Activated CD4-positive, alpha-beta T cell treated with anti-CD3 and anti-CD28 coated beads, Interleukin-2, amount 50 U/mL, for 16 hours (primary cell): ENCODE measurements around the gene EYA3.
A peak's percentile ranks its signal among the peaks of the same experiment; 100 is the strongest.

Source experiments
- DNase-seq: peaks from one replicate; pipeline ENCODE4 v3.0.0-alpha.2; 2020

The EYA3 gene, protein sequence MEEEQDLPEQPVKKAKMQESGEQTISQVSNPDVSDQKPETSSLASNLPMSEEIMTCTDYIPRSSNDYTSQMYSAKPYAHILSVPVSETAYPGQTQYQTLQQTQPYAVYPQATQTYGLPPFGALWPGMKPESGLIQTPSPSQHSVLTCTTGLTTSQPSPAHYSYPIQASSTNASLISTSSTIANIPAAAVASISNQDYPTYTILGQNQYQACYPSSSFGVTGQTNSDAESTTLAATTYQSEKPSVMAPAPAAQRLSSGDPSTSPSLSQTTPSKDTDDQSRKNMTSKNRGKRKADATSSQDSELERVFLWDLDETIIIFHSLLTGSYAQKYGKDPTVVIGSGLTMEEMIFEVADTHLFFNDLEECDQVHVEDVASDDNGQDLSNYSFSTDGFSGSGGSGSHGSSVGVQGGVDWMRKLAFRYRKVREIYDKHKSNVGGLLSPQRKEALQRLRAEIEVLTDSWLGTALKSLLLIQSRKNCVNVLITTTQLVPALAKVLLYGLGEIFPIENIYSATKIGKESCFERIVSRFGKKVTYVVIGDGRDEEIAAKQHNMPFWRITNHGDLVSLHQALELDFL

DNA sequence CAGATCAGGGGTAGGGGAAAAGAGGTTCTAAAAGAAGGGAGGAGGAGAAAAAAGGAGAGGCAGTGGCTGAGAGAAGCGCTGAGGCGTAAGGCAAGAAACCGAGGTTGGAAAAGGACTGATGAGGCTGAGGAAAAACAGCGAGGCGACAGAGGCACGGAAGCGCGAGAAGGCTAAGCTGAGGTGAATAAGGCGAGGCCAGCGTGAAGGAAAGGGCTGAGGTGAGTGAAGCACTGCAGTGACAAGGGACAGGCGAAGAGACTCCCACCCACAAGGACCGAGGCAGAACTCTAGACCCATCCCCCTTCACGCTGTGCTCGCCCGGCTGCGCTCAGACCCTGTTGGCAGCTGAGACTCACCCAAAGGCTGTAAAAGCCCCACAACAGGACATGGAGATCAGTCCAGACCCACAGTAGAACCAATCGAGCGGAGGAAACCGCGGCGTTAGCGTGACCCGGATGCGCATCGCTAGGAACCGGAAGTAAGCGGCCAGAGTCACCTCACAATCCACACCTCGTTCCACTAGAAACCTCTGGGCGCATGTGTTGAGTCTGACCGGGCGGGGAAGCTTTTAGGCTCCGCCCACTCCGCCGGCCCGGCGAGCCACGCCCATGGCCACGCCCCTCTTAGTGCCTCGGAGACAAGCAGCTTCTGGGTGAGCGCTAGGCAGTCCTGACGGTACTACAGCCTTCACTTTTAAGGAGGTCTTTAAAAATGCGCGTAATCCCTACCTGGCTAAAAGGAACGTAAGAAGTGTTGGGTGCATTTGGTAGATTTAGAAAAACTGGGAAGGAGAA lies at the start of gene EYA3:
Gene EYA3, minus strand, starts transcription at position 443 of the 794 bp plus-strand sequence. CDS start 30,584 bp downstream, outside the sequence.
- DNase-seq = peak; percentile 100

DNA sequence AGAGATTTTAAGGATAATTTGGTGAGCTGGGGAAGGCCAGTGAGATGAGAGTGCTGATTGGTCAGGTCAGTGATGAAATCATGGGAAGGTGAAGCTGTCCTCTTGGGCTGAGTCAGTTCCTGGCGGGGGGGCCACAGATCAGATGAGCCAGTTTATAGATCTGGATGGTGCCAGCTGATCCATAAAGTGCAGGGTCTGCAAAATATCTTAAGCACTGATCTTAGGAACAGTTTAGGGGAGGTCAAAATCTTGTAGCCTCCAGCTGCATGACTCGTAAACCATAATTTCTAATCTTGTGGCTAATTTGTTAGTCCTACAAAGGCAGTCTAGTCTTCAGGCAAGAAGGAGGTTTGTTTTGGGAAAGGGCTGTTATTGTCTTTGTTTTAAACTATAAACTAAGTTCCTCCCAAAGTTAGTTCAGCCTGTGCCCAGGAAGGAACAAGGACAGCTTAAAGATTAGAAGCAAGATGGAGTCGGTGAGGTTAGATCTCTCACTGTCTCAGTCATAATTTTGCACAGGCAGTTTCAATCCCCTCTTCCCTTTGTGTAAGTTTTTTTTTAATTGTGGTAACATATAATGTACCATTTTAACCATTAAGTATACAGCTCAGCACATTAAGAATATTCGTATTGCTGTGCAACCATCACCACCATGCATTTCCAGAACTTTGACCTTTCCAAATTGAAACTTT lies 48.7 kb upstream of the EYA3 start:
- no peak for DNase-seq

DNA sequence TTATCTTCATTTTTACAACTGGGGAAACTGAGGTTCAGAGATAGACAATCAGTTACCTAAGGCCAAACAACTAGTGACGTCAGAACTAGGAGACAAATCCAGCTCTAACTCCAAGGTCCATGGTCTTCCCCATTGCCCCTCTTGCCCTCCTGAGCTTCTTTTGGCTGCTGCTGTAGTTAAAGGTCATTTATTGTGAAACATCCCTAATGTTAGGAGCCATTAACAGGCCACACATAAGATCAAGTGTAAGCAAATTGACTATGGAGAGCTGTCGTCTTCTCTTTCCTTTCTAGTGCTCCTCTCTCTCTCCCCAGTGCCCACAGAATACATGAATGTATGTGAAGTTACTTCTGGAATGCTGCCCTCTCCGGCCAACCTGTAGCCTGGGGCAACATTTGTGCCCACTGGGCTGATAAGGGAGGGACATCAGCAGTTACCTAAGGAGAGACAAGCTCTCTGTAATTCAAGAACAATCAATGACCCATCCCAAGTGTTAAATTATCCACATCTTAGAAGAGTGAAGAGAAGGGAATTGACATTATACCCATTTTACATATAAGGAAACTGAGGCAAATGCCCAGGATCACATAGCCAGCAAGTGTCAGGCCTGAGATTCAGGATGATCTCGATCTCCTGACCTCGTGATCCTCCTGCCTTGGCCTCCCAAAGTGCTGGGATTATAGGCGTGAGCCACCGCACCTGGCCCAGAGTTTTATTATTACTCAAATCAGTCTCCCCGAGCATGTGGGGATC lies 47.9 kb upstream of the EYA3 start:
- DNase-seq = no peak

DNA sequence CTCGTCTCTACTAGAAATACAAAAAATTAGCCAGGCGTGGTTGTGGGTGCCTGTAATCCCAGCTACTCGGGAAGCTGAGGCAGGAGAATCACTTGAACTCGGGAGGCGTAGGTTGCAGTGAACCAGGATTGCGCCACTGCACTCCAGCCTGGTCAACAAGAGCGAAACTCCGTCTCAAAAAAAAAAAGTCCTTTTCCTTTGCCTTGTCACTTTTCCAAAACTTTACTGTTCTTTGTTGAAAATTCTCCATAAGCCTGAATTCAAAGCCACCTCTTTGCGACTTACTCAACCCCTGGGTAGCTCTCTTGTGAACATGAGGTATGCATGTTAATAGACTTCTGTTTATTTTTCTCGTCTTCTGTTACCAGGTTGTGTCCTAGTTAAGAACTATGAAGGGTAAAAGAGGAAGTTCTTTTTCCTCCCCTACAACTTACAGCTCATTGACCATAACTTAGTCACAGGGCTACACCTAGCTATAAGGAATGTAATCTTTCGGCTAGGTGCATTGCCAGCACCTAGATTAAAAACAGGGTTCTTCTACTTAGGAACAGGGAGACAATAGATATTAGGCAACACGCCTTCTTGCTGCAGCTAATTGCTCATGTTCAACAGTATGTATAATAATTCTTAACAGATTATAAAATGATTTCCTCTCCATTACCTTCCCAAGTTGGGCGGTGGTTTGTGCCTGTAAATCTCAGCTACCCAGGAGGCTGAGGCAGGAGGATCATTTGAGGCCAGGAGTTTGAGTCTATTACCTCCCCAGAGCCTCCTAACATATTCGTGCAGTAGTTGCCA lies 47.2 kb upstream of the EYA3 start:
- DNase-seq = no peak

DNA sequence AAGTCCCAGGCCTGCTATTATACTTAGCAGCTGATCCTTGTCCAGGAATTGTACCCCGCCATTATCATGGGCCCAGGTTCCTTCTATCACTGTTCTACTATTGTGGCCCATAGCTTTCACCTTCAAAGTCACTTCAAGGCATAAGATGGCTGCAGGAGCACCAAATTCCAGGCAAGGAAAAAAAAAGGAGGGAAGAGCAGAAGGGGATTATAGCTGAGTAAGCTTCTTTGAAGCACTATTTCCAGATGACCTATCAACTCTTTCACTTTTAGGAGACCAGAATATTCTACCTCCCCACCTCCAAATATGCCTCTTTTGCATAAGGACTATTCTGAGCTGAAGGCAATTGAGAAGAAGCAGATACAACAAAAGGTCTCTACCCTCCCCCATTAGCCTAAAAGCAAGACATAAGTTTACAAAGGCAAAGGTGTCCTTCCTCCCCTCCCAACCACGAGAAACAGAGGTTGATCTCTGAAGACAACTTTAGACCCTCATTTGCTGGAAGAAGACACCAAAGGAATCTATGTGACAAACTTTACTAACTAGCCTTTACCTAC lies 46.3 kb upstream of the EYA3 start:
- no peak for DNase-seq

DNA sequence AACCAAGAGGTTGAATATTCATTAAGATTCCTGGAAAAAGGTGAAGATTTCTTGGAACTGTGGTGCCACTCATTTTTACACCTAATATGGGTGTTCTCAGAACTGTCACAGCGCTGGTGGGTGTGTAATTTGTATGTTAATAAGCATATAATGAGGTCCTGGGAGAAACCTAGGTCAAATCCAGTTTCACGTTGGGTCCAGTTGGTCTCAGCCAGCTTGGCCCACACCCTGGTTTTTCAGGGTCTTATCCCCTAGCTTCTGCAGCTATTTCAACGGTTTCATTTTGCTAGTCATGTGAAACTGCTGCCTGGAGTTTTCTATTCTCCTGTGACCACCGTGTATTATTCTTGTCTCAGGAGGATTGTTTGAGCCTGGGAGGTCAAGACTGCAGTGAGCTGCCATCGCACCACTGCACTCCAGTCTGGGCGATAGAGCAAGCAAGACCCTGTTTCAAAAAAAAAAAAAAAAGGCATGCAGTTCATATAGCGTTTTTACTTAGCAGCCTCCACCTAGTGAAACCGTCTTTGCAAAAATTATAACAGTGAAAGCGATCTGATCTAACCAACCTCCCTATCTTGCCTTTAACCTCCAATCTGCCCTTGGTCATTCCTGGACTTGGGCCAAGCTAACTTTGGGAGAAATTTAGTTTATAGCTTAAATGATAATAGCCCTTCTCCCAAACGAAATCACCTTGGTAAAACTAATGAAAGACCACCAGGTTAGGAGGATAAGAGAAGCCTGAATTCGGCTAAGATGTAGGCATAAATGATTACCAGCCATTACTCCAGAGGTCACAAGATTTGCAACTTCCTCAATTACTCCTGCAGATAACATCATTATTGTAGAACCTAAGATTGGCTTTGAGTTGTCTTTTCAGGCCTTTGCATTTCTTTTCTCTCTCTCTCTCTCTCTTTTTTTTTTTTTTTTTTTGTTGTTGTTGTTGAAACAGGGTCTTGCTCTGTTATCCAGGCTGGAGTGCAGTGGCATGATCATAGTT lies 44.1 kb upstream of the EYA3 start:
- DNase-seq = no peak

DNA sequence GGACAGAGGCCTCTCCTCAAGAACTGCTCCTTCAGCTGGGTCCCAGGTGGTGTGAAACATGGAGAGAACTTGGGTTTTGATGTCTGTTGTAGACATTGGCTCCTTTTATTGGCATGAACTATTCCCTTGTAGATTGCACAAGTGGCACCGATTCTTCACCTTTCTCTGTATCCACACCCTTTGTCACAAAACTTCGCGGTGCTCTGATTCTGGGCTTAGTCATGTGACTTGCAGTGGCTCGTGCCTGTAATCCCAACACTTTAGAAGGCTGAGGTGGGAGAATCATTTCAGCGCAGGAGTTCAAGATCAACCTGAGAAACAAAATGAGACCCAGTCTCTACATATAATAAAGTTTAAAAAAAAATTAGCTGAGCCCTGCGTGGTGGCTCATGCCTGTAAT lies 42.5 kb upstream of the EYA3 start:
- no peak for DNase-seq

DNA sequence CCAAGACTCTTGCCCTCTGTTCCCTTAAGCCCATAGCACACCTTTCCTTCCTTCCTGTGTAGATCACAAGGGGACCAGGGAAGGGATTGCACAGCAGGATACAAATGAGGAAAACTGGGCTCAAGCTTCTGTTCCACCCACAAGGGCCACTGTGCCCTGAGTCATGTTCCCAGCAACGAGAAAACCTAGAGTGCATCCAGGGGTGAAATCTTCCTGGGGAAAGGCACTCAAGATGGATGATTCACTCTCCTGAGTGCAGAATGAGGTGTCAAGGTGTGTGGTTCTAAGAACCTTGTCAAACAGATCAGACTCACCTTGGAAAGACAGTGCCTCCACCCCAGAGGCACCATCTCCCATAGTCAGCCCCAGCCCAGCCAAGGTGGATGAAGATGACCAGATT lies 40.7 kb upstream of the EYA3 start:
- DNase-seq = no peak

DNA sequence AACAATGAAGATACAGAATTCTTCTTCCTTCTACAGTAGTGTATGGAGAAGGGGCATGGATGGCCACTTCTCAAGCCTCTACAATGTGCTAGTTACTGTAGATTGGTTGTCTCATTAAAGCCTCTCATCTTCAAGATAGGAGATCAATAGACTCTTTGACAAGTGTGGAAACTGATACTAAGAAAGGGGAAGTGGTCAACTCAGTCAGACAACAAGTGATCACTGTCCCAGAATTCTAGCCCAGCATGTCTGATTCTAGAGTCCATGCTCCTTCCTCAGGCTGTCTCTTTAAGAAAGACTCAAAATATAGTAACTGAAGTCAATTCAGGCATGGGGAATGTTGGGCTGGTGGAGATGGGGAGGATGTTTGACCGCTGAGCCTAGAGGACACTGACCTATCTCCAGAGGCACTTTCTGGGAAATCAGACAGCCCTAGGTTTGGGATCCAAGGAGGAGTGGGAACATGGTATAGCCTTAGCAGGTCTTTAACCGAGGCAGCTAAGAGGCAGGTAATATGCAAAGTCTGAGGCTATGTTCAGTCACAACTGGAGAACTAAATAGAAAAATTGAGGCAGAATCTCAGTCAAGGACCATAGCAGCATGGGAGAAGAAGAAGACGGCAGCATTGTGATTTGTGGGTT lies 39.3 kb upstream of the EYA3 start:
- DNase-seq = no peak

DNA sequence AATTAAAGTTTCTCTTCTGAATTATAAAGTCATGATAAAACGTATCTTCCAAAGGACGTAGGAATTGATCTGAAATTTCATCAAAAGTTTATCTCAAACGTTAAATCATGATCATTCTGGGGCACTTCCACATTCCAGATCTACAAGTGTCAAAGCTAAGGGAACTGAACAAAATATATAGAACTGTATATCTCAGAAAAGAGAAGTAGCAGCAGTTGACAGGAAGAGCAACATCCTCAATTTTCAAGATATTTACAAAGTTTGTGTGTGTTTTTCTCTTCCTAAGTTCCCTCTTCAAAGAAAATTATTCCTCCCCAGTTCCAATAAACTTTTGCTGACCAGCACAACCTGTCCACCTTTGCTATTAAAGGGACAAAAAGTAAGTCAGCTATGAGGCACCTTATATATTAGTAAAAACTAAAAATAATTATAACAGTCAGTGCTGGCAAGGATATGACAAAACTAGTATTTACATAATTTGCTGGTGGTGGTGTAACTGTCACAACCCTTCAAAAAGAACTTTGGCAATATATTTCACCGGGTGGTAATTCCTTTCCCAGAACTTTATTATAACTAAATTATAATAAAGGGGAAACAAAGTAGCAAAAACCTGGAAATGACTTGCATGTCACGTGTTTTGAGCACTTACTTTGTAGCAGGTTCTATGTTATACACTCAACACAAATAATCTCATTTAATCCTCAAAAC lies 38.5 kb upstream of the EYA3 start:
- no peak for DNase-seq

DNA sequence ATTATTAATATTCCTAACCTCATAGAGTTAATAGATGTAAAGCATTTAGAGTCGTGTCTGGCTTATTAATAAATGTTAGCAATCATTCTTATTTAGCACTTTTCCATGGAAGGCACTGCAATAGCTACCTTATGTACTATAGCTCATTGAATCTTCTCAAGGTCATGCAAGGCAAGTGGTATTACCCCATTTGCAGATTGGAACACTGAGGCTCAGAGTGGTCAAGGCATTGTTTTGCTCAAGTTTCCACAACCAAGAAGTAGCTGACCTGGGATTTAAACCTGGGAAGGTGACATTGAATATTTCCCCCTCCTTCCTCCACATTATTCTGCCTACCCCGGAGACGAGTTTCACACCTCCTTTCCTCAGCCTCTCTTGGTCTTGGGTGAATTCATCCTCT lies 37.8 kb upstream of the EYA3 start:
- no peak for DNase-seq

DNA sequence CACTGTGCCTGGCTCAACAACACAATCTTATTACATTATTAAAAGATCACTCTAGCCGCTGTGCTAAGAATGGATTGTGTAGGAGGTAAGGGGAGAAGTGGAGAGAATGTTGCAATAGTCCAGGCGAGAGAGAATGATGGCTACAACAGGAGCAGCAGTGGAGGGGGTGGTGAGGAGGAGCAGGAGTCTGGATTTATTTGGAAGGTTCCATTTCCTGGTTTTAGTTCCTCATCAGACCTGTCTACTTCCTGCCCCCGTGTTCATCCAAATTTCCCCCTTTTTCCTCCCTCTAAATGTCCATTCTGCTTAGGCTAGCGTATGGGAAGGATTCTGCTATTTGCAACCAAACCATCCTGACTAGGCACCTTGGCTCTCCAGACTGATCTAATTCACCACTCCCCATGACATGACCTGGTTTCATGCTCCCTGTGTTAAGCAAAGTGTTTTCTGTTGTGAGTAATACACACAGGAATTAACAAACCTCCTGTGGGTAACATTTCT lies 35.1 kb upstream of the EYA3 start:
- no peak for DNase-seq

DNA sequence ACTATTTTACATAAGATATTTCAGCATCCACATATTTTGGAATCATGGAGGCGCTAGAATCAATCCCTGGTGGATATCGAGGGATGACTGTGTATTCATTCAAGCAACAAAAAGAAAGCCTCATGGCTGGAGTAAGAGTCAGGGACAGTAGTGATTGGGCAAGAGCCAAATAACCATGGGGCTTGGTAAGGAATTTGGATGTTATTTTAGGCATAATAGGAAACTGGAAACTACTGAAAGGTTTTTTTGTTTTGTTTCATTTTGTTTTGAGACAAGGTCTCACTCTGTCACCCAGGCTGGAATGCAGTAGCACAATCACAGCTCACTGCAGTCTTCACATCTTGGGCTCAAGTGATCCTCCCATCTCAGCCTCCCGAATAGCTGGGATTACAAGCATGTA lies 33.8 kb upstream of the EYA3 start:
- no peak for DNase-seq

DNA sequence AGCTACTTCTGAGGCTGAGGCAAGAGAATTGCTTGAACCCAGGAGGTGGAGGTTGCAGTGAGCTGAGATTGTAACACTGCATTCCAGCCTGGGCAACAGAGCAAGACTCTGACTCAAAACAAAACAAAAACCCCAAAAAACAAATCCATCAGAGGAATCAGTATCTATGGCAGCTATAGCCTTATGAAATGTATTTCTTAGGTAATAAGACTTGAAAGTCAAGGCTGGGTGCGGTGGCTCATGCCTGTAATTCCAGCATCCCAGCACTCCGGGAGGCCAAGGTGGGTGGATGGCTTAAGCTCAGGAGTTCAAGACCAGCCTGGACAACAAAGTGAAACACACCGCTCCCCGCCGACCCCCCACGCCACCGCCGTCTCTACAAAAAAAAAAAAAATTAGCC lies 31.1 kb upstream of the EYA3 start:
- DNase-seq = no peak

DNA sequence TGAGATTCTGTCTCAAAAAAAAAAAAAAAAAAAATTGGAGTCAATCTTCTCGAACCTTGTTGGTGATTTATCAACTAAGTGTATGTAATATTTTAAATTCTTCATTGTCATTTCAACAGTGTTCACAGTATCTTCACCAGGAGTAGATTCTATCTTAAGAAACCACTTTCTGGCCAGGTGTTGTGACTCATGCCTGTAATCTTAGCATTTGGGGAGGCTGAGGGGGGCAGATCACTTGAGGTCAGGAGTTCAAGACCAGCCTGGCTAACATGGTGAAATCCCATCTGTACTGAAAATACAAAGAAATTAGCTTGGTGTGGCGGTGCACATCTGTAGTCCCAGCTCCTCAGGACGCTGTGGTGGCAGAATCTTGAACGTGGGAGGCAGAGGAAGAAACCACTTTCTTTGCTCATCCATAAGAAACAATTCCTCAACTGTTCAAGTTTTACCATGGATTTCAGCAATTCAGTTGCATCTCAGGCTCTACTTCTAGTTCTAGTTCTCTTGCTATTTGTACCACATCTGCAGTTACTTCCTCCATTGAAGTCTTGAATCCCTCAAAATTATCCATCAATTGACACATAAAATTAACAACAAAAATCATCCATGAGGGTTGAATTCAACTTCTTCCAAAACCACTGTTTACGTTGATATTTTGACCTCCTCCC lies 30.4 kb upstream of the EYA3 start:
- DNase-seq = no peak

DNA sequence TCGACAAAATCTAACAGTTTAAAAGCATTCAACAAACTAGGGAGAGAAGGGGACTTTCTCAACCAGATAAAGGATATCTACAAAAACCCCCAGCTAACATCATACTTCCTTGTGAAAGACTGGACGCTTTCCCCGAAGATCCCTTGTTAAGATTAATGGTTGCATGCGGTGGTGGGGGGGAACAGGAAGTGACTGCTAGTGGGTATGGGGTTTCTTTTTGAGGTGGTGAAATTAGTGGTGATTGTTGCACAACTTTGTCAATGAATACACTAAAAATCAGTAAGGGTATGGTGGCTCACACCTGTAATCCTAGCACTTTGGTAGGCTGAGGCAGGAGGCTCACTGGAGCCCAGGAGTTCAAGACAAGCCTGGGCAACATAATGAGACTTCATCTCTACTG lies 26.9 kb upstream of the EYA3 start:
- DNase-seq = peak; percentile 80

DNA sequence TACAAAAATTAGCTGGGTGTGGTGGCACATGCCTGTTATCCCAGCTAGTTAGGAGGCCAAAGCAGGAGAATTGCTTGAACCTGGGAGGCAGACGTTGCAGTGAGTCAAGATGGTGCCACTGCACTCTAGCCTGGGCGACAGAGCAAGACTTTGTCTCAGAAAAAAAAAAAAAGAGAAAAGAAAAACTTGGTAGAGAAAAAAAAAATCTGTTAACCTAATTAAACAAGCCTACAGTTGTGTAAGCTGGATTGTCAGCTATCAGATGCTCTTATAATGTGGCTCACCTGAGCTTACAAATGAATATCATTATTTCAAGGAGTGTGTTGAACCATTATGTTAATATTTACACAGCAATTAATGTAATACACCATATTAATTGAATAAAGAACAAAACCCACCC lies 26.4 kb upstream of the EYA3 start:
- DNase-seq = no peak

DNA sequence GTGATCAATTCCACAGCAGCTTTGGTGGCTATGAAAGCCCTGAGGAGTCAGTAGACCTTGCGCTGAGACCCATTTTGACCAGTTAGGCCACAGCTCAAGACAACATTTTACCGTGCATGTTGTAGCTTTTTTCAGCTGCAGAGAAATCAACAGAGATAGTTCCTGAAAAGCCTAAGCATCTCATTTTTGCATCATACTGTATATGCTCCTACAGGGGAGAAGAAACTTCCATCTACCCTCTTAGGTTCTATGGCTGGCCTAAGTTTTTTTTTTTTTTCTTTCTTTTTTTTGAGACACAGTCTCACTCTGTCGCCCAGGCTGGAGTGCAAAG lies 24.8 kb upstream of the EYA3 start:
- DNase-seq = peak; percentile 24
